GM18519 (cell line): ENCODE results near the gene CARD9.

Experiments
- ATAC-seq: cut with Tn5 transposase; IDR thresholded peaks from one replicate; pipeline ENCODE4 v1.9.1; 2021; ENCODE audit warnings: mild to moderate bottlenecking, moderate library complexity; ENCODE audit not compliant: unreplicated experiment, low FRiP score

CARD9 gene

DNA sequence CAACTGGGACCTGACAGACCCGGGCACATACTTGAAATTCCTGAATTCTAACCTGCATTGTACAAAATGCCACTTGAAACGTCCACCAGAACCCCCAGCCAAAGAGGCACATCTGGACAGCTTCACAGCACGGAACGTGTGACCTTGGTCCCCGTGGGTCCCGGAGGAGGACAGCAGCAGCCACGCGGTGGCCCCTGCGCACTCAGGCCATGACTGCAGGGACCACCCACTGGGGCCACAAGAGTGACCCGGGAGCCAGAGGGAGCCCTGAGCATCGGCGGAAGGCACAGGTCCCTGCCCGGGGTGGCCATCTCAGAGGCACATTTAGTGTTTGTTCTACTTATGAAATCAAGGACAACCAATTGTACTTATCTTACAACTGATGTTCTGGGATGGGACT lies 28.6 kb upstream of the CARD9 start:
- no peak for ATAC-seq

DNA sequence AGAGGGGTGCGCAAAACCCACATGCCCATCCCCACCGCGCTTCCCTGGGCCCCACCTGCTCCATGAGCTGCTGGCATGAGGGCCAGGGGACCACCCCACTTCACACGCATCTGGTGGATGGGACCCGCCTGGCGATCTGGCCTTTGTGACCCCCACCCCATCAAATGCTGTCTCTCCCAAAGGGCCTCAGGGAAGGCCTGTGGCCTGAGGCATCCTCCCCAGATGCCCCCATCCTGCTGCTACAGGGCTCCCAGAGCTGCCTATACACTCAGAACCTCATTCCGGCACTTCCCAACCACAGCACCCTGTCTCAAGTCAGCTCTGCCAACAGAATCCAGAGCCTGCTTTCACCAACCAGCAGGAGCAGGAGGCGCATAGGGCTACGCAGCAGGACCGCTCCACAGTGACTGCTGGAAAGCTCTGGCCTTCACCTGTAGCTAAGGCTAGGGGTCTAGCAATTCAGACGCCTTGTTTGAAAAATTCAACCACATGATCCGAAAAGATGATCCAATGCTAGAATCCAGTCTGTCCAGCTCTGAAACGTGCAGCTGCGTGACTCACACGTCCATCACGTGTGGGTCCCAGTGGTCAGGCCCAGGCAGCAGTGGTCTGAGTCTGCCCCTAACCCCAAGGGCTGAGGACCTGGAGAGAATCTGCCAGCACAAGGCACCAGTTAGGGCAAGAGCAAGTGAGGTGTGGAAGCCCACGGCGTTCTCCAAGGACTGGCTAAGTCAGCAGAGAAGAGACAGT lies 27.9 kb upstream of the CARD9 start:
- no peak for ATAC-seq

DNA sequence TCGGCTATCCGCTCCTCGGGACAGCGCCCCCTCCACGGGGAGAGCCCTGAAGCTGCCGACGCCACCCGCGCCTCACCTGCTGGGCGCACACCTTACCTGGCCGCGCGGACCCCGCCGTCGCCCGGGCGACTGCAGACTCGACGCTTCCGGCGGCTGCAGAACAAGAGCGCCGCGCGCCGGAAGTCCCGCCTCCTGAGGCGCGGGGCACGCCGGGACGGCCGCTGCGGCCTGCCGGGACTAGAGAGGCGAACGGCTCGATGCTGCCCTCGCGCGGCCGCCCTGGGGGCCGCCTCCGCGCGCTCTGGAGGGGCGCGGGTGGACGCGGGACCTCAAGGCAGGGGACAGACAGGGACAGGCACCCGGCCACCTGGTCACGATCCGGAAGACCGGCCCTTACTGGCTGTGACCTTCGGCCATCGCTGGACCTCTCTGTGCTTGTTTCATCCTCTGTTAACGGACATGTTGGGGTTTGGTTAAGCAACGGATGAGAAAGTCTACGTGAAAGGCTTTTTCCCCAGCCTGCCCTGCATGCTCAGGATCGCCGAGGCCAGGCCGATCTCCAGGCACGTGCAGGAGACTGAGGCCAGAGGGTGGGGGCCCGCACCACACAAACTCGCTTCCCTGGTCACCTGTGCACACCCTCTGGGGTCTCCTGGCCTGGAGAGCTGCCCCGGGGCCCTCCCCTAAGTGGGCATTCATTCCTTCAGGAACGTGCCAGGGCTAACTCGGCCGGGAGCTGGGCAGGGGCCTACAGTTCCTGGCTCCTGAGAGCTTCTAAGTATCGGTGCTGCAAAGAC lies 26.8 kb upstream of the CARD9 start, which contains the start of gene SNAPC4:
SNAPC4 (minus strand) TSS at position 133 of the 797 bp plus-strand sequence. CDS start 1,742 bp downstream, outside the sequence.
- ATAC-seq: peak; percentile 55

DNA sequence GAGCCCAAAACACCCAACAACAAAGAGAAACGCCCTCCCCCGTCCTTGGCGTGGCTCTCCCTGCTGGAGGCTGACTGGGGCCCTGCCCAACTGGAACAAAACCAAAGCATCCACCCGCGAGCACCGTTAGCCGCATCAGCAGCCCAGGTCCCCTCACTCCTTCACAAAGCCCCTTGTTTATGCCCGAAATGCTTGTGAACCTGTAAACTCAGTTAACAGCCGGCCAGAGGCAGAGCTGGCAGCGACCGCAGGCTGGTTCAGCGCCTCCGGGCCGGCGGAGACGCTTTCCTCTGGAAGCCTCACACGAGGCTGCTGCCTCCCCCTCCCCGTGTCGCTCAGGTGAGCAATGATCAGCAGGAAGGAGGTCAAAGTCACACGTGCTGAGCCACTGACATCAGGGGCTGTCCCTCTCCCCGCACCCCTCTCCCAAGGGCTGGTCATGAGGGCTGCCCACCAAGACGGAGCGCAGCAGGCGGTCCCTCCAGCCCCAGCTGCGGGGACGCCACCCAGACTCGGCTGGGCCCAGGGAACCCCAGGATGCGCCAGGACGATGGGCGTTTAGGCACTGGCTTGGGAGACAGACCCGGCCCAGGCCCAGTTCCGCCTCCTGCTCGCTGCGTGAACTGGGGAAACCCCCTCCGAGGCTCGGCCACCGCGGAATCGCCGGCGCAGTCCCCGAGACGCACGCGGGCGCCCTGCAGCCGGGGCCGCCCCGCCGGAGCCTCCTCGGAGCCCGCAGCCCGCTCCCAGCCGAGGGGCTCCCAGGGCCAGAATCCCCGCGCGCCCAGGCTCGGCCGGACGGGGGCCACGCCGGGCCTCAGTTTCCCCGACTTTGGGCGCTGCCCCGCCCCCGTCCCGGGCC lies 25.9 kb upstream of the CARD9 start:
- ATAC-seq: peak; percentile 19

DNA sequence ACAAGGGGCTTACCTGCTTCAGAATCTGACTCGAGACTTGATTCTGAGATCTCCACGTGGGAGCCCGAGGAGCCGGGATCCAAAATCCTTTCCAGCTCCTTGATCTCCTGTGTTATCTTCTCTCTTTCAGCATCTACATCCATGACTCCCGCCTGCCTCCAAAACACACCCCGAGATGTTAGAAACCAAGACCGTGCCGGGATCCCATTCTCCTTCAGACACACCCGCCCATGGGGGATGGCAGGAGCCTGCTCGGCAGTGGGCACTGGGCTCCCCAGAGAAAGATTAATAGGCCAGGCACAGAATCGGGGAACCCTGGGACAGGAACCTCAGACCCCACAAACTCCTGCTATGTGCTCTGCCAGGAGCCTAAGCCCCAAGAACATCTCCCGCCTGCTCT lies 24.8 kb upstream of the CARD9 start:
- no peak for ATAC-seq

DNA sequence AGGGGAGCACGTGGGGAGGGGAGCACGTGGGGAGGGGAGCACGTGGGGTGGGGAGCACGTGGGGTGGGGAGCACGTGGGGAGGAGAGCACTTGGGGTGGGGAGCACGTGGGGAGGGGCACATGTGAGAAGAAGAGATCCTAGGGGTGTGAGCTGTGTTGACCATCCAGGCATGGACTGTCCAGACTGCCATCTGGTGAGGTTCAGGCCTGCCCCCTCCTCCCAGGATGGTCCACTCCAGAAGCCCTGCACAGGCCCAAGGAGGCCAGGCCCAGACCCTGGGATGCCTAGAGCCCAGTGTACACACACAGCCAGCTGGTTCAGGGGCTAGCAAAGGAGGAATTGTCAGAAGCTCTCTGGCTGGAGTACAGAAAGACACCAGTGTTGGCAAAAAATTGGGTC lies 24.2 kb upstream of the CARD9 start:
- ATAC-seq: no peak

DNA sequence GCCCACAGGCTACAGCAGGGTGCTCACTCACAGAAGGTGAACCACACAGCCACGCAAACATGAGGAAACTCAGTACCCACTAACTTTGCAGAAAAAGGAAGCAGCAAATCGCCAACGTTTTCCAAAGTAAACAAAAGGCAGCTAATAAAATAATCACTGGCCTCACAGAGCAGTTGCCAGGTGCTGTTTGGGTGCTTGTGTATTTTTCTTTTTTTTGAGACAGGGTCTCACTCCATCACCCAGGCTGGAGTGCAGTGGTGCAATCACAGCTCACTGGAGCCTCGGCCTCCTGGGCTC lies 22.7 kb upstream of the CARD9 start:
- ATAC-seq: no peak

DNA sequence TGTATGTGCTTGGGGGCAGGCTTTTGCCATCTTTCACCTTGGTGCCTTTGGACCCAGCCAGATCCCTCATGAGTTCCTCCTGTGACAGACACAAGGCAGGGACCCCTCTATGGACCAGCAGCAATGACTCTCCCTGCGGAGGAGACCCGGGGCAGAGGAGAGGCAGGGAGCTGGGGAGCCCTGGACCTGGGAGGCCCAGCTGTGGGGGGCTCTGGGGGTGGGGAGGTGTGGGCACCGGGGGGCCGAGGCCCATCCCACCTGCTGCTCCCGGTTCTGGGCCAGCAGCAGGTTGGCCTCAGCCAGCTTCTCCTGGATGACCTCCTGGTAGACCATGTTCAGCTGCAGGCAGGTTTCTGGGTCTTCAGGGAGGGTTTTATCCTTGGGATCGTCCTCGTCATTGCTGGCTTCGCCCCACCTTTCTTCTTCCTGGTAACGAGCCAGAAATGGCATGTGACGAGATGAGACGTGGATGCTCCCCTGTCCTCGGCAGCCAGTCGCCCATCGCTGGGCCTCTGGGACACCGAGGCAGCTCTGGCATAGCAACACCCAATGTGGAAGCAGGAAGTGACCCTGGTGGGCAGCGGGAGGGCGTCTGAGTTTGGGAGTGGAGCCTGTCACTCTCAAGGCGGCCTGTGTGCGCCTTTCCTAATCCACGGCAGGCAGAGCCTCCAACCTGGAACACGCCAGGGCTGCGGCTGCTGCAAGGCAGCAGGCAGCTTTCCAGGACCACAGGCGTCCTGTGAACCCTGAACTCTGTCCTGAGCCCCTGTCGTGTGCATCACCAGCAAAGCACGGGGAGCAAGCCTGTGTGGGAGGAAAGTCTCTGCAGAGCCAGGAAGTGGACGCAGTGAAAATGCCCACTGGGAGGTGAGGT lies 22.1 kb upstream of the CARD9 start:
- ATAC-seq: no peak

DNA sequence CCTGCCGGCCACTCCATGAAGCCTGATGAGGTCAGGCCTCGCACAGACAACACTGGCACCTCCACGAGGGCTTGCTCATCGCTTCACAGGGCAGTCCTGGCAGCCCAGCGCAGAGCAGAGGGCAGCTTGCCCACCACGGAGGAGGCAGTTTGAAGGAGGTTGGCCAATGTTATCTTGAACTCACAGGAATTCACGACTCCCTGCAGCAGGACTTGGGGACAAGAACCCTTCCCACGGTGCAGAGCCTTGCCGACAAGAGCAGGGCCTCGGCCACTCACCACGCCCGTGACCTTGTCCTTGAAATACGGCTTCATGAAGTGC lies 21.5 kb upstream of the CARD9 start:
- no peak for ATAC-seq

DNA sequence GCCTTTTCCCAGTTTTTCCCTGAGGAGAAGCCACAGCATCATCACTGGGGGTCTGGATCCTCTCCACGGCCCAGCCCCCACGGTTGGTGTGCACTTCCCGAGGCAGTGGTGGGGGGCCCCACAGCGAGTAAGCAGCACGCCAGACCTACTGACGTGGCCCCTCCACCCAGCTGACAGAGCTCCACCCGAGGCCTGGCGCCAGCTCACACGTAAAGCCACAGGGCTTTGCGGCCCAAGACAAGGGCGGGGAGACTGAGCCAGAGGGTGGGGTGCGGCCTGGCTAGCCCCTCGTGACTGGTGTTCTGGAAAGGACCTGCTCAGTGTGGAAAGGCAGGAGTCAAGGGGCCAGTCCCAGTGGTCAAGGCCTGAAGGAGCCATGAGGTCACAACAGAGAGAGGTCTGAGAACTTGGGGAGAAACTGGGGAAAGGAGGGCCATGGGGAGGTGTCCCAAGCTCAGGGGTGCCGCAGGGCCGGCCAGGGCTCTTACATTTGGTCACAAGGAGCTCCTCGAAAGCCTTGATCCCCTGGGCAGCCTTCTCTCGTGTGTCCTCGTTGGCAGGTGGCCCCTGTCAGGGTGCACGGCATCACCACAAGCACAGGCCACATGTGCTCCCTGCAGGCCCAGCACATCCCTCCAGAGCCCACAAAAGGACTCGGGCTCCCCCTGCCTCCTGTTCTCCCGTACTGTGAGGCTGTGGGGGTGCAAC lies 21.0 kb upstream of the CARD9 start:
- ATAC-seq: no peak

DNA sequence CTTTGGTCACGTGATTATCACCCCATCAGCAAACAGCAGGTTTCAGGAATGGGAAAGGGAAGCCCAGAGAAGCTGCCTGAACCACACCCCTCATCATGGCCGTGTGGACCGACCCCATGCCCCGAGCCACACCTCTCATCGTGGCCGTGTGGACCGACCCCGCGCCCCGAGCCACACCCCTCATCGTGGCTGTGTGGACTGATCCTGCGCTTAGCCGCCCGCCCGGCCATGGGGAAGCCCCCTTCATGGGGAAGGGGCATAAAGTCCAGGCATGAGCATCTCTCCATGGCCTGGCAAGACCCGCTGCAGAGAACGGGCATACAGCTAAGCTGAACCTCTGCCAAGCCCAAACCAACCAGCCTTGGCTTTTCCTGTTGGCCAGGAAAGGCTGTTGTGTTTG lies 20.1 kb upstream of the CARD9 start:
- no peak for ATAC-seq

DNA sequence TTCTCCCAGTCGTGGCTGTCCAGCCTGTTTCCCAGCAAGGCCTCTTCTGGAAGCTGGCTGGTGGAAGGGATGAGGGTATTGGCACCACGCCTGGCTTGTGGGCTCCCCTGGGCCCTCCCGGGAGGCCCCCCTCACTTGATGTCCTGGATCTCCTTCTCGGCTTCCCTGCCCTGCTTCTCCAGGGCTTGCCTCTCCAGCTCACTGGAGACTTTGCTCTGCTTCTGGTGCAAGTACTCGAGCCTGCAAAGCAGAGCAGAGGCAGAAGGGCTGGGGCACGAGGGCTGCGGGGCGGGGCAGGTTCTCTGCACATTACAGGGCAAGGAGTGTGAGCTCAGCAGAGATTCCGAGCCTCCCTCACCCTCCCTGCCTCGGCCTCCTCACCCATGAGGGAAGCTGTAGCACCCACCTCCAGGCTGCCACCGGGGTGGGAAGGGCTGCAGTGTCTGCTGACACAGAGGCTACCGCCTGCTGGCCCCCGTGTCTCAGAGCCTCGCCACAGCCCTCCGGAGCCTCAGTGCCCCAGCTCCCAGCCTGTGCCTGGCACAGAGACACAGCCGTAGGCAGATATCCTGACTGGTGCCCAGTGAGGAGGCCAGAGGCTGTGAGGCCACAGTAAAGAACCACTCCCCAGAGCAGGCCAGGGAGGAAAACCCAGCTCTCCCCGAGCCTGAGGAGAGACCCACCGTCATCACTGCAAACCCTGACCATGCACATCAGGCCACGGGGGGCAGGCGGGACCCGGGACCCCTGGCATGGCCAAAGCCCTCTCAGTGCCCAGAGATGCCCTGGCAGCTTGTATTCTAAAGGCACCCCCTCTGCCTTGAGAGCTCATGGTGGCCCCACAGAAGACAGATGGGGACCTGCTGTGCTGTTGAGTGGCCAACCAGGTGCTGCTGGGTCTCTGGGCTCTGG lies 19.3 kb upstream of the CARD9 start:
- ATAC-seq: no peak

DNA sequence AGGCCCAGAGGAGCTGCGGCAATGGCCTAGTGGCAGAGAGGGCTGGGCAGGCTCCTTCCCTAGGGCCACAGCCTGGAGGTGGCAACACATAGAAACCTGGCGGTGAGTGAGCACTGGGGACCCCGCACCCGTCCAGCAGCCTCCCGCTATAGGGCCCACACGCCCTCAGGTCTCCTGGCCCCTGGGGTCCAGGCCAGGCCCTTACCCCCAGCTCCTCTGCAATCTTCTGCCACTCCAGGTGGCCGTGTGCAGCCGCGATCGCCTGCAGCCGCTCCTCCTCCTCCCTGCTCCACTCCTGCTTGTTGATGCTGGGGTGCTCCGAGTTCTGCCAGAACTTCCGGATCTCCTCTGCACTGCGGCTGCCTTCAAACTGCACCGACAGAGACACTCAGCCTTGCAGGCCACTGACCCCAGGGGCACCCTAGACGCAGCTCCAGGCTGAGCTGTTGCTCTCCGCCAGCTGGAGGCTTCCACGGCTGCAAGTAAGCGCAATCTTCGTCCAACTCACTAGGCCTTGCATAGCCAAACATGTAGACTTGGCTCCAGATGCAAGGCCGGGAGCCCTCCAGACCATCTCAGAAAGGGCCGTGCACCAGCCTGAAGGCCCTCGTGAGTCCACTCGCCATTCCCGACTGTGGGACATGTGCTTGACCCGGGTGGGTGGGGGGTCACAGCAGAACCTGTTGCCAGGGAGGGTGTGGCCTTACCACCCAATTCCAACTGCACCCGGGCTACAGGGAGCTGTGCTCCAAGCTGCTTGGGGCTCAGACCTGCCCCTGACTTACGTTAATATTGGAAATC lies 18.5 kb upstream of the CARD9 start:
- no peak for ATAC-seq

DNA sequence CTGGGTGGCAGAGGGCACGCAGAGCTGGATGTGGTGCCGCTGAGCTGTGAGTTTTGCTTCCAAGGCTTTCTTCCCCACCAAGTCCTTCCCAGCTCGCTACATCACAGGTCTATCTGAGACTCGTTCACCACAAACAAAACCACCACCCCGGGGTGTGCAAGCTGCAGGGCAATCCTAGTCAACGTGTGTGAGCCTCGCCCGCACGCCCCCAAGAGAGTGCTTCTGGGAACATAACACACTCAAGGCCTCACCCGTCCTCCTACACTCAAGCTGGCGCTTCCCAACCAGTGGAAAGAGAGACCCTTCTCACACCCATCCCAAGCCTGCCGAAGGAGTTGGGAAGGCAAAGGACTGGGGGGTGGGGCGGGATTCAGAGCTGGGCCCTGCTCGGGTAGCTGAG lies 15.9 kb upstream of the CARD9 start:
- ATAC-seq: no peak

DNA sequence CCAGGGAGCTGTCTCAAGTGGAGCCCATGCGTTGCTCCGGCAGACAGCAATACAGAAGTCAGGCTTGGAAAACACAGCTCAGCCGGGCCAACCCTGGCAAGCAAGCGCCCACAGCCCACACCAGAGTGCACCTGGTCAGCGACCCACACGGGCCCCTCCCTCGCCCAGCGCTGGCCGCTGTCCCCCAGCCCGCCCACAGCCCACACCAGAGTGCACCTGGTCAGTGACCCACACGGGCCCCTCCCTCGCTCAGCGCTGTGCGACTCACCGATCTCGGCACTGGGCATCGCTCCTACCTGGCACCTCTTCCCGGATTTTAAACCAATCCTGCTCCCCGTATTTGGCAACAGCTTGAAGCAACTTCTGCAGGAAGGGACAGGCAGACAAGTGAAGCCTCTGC lies 13.7 kb upstream of the CARD9 start:
- no peak for ATAC-seq

DNA sequence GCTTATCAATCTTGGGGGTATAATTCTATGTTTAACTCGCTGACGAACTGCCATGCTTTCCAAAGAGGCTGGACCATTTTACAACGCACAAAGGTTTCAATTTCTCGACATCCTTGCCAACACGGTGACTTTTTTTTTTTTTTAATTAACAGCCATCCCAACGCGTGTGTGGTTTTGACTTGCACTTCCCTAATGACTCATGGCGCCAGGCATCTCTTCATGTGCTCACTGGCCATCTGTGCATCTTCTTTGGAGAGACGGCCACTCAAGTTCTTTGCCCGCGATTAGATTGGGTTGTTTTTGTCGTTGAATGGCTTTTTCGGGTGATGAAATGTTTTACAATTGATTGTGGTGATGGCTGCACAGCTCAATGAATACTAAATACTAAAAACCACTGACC lies 12.5 kb upstream of the CARD9 start:
- no peak for ATAC-seq

DNA sequence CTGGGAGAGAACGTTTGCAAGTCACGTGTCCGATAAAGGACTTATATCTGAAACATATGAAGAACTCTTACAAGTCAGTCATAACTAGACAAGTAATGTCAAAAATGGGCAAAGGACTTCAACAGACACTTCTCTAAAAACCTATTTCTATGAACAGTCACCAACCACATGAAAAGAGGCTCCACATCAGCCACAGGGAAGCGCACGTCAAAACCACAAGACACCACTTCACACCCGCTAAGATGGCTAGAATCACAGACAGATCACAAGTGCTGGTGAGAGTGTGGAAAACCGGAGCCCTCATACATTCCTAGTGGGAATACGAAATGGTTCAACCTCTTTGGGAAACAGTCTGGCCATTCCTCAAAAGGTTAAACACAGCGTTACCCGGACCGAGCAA lies 11.5 kb upstream of the CARD9 start:
- ATAC-seq: no peak

DNA sequence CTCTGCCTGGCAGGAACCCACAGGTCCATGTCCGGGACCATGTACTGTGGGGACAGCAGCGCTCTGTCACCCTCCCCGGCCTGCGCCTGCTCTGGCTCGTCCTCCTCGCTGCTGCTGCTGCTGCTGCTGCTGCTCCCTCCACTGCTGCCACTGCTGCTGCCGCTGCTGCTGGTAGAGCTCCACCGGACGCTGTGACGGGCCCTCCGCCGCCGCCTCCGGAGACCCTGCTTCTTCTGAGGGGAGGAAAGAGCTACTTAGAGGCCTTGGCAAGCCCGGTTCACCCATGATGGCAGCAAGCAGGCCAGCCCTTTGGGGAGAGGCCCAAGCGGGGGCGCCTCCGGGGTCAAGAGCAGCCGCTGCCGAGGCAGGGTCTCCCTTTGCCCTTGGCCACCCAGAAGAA lies 10.0 kb upstream of the CARD9 start:
- no peak for ATAC-seq
